ENCODE measurements around the gene CREBRF.
"Not testable (repeated sequence)": the region's sequence is repeated elsewhere in the genome, so short reads cannot be mapped to it uniquely, and the experiment has no call there.

The CREBRF gene

GRCh38 chr5:173154619-173155018, 98.5 kb downstream of the CREBRF start:
- not testable (repeated sequence) for DNase-seq (ENCODE audit: low read depth, low spot score)

DNA sequence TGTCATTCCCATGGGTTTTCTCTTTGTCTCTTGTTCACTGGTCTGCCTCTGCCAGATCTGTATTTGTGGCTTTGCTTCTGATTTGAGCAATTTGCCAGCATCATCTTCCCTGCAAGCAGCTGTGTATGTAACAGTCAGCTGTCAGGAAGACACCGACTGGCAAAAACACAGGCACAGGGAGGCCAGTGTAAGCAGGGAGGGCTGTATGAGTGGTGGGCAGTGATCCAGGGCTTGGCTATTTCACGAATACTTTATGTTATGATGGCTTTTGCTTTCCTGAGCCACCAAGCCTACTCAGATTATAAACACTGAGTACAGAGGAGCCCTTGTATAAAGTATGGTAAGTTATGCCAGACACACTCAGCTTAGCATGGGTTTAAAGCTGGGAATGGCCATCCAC, 99.8 kb downstream of the CREBRF start:
- no peak for DNase-seq (ENCODE audit: low read depth, low spot score)

DNA sequence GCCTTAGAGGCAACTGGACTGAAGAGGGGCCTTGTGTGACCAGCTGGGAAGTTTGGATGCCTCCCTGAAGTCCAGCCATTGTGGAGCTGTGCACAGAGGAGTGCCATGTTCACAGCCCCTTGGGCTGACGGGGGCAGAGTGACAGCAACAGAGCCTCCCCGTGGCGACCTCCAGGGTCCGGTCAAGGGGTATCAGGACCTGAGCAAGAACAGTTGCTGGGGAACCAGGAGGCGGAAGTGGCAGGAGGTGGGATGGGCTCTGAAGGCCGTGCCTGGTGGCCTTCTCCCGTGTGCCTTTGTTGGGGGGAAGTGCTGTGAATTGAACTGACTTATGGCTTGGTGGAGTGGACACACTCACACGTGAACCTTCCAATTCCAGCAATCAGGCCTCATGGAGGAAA, 102.2 kb downstream of the CREBRF start:
- no peak for DNase-seq (ENCODE audit: low read depth, low spot score)

DNA sequence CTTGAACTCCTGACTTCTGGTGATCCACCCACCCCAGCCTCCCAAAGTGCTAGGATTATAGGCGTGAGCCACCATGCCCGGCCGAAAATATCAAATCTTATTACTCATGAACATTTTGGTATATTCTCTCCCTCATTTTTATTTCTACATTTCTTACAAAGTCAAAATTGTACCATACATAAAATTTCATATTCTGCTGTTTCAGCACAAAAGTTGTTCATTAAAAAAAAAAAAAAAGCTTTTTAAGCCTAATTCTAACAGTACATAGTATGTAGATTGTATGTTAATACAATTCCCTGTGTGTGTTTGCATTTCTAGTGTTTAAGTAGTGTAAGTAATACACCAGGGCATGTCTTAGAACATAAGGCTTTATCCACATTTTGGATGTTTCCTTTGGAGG, 103.1 kb downstream of the CREBRF start:
- no peak for DNase-seq (ENCODE audit: low read depth, low spot score)

DNA sequence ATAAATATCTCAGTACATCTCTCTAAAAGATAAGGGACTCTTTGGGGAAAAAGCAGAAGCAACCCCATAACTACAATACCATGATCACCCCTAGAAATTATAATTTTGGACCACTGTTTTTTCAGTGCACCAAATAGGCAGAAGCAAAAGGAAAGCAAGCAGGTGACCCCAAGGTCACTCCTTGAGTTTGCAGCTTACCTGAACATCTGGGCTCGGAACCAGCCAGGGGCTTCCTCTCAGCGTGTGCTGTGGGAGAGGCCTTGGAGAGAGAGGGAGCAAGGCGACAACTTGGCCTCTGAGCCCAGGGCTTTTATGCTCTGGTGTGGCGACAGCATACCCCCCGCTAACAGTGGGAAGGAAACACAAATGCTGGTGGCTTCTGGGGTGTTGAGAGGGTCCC, 105.0 kb downstream of the CREBRF start:
- DNase-seq (ENCODE audit: low read depth, low spot score), result no peak

GRCh38 chr5:173163219-173163618, 107.1 kb downstream of the CREBRF start:
- no peak for DNase-seq (ENCODE audit: low read depth, low spot score)

- no peak for DNase-seq (ENCODE audit: low read depth, low spot score)
Observed at GRCh38 chr5:173165177-173166016, 109.2 kb downstream of the CREBRF start.

GRCh38 chr5:173172166-173172565, 116.0 kb downstream of the CREBRF start:
- DNase-seq (ENCODE audit: low read depth, low spot score), result no peak

DNA sequence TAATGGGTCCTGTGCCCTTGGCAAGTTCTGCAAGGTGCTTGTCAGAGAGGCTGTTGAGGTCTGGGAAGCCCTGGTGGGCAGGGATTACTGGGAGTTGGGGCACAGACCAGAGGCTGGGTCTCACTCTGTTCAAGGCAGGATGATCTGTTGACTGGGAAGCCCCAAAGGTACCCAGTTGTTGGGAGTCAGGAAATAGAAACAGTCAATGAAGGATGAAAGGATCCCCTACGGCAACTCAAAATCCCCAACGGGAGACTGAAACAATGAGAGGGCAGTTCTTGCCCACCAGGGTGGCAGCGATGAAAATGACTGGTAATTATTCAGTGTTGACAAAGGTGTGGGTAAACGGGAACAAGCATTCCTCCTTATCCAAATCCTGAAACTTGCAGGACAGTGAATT, 119.4 kb downstream of the CREBRF start:
- no peak for DNase-seq (ENCODE audit: low read depth, low spot score)

- no peak for DNase-seq (ENCODE audit: low read depth, low spot score)
Observed at GRCh38 chr5:173178369-173178910, 122.3 kb downstream of the CREBRF start.

GRCh38 chr5:173180331-173180730, 124.2 kb downstream of the CREBRF start:
- DNase-seq (ENCODE audit: low read depth, low spot score), result no peak

DNA sequence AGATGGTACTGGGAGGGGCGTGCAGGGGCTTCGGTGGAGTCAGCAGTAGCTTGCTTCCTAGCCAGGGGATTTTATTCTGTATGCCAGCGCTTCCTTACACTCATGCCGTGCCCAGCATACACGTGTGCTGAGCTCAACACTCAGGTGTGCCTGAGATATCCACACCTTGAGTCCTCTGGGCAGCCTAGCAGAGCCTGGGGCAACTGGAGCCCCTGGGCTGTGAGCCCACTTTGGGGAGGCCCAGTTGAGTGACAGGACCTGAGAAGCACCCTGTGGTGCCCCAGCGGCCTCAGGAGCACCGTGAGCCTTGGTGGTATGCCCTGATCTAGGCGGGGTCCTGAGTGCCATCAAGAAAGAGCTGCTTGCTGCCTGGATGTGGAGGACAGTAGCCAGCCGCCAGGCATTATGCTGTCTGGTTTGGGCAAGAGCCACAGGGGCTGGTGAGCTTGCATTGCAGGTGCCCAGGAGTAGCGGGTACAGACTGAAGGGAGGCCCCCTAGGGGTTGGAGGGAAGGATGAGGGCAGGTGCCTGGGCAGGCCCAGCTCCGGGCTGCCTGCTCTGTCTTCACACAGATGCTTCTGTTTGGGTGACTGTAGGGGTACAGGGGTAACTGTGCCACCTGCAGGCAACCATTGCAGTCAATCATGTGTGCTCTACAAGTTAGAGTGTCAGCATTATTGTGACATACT, 131.0 kb downstream of the CREBRF start:
- DNase-seq (ENCODE audit: low read depth, low spot score), result no peak

GRCh38 chr5:173188280-173188679, 132.1 kb downstream of the CREBRF start:
- no peak for DNase-seq (ENCODE audit: low read depth, low spot score)

Data from activated CD4-positive, CD25-positive, alpha-beta regulatory T cell treated with anti-CD3 and anti-CD28 coated beads, Interleukin-2, amount 50 U/mL, for 16 hours (primary cell).